ENCODE results near the gene TMEM203. TPM values are rescaled to one million over a fixed set of nuclear protein-coding genes. Genes with fewer than 3 reads are reported as not detected.

TMEM203 gene
- total and polyA plus RNA-seq, 2 experiments from 2014 or later: 32.7 to 53.4 TPM

DNA sequence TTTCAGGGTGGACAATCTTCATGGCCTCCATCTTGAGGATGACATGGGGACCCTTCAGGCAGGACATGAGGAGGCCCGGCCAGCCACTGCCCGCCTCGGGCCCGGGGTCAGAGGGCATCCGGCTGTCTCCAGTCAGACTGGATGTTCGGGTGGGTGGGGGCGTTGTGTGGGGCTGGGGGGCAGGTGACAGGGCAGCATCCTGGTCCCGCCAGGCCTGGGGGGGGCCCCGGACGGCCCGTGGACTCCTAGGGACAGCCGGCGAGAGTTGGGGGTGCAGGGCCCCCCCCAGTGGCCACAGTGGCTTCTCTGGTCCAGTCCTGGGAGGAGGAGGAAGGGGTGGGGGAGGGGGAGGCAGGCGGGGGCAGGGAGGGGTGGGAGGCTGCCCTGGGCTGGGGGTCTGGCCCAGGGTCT lies 15.7 kb upstream of the TMEM203 start:
- no peaks in the 10 kb centered on the region for H3K79me2 ChIP-seq (replicated peaks; ENCODE audit: insufficient read depth)
- no peak for TF ChIP-seq EZH2 (IDR thresholded peaks at IDR 0.05; ENCODE audit: low read depth, unreplicated experiment)
- no peaks in the 10 kb centered on the region for H3K9me3 Mint-ChIP-seq
- DNase-seq (ENCODE audit: low spot score): no peak
- H3F3A ChIP-seq (replicated peaks; ENCODE audit: low read depth): 0 out of 2 replicates have a peak, but pooled peaks cover 9% of the 10 kb centered on the region
- peaks cover 3% of the 10 kb centered on the region; the same call in 1 of the 2 replicates for H3K4me1 ChIP-seq (ENCODE audit: insufficient read depth)
- no peak overlapping the region for H2AFZ ChIP-seq
- peak overlapping the region; percentile 58 for H3K4me3 ChIP-seq
- peaks cover 7% of the 10 kb centered on the region; the same call in 2 of the 3 replicates for H3K4me1 Mint-ChIP-seq
- peak overlapping the region; percentile 30; the same call in 1 of the 3 replicates for H3K4me3 Mint-ChIP-seq
- peaks cover 9% of the 10 kb centered on the region; the same call in 1 of the 2 replicates for H3K27me3 ChIP-seq (ENCODE audit: insufficient read depth)
- no peaks in the 10 kb centered on the region for H3K9me2 ChIP-seq (ENCODE audit: insufficient read depth)
- H4K20me1 ChIP-seq (replicated peaks; ENCODE audit: insufficient read depth): no peaks in the 10 kb centered on the region
- peak overlapping the region; percentile 73; the same call in 1 of the 2 replicates for H3K4me2 ChIP-seq
- no peak for ATAC-seq
- no peak overlapping the region for H3K27ac ChIP-seq (ENCODE audit: low read depth)
- no peaks in the 10 kb centered on the region for H3K36me3 ChIP-seq (ENCODE audit: insufficient read depth)
- H3K27ac Mint-ChIP-seq: no peak overlapping the region
- H3K27me3 Mint-ChIP-seq (ENCODE audit: insufficient read depth, low read depth, poor library complexity): no peaks in the 10 kb centered on the region
- H3K36me3 Mint-ChIP-seq (ENCODE audit: low read depth): no peaks in the 10 kb centered on the region; the same call in 2 of the 3 replicates

DNA sequence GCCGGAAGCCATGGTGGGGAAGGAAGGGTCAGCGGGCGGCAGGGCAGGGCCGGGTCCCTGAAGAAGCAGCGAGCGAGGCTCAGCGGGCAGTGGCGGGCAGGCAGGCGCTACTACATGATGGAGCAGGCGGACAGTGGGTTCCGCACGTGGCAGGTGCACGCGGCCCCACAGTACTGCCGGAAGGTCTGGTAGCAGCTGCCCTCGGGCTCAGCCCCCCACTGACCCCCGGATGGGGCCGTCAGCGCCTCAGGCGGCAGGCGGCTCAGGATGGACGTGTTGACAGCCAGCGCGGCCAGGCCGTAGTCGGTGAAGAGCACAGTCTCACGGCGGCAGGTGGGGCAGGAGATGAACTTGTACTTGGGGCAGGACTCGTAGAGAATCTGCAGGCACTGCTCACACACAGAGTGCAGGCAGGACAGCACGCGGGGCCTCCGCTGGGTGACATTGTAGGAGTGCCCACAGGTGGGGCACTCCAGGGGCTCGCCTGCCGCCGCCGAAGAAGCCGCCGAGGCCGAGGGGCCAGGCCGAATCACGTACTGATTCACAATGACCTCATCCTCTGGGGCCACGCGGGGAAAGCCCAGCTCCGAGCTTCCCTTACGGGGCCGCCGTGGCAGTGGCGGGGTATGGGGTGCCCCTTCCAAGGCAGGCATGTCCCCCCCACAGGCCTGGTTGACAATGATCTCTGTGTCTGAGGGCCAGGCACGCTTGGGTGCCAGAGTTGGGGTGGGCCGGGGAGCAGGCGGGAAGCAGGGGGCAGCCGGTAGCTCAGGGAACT lies 15.1 kb upstream of the TMEM203 start:
- TF ChIP-seq, protein P1, sequence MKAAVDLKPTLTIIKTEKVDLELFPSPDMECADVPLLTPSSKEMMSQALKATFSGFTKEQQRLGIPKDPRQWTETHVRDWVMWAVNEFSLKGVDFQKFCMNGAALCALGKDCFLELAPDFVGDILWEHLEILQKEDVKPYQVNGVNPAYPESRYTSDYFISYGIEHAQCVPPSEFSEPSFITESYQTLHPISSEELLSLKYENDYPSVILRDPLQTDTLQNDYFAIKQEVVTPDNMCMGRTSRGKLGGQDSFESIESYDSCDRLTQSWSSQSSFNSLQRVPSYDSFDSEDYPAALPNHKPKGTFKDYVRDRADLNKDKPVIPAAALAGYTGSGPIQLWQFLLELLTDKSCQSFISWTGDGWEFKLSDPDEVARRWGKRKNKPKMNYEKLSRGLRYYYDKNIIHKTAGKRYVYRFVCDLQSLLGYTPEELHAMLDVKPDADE (IDR thresholded peaks at IDR 0.05): no peak
- TF ChIP-seq CREB1 (CRISPR knock-in tag; IDR thresholded peaks at IDR 0.05; ENCODE audit: low read depth): no peak
- no peak for TF ChIP-seq NANOG (IDR thresholded peaks at IDR 0.05; ENCODE audit: borderline replicate concordance)
- TF ChIP-seq, protein P2, sequence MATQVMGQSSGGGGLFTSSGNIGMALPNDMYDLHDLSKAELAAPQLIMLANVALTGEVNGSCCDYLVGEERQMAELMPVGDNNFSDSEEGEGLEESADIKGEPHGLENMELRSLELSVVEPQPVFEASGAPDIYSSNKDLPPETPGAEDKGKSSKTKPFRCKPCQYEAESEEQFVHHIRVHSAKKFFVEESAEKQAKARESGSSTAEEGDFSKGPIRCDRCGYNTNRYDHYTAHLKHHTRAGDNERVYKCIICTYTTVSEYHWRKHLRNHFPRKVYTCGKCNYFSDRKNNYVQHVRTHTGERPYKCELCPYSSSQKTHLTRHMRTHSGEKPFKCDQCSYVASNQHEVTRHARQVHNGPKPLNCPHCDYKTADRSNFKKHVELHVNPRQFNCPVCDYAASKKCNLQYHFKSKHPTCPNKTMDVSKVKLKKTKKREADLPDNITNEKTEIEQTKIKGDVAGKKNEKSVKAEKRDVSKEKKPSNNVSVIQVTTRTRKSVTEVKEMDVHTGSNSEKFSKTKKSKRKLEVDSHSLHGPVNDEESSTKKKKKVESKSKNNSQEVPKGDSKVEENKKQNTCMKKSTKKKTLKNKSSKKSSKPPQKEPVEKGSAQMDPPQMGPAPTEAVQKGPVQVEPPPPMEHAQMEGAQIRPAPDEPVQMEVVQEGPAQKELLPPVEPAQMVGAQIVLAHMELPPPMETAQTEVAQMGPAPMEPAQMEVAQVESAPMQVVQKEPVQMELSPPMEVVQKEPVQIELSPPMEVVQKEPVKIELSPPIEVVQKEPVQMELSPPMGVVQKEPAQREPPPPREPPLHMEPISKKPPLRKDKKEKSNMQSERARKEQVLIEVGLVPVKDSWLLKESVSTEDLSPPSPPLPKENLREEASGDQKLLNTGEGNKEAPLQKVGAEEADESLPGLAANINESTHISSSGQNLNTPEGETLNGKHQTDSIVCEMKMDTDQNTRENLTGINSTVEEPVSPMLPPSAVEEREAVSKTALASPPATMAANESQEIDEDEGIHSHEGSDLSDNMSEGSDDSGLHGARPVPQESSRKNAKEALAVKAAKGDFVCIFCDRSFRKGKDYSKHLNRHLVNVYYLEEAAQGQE (IDR thresholded peaks at IDR 0.05; ENCODE audit: unreplicated experiment): no peak
- TF ChIP-seq ZNF114 (CRISPR knock-in tag; IDR thresholded peaks at IDR 0.05): no peak
- no peak for TF ChIP-seq ZNF331 (CRISPR knock-in tag; IDR thresholded peaks at IDR 0.05; ENCODE audit: low read depth)
- TF ChIP-seq, protein P3, sequence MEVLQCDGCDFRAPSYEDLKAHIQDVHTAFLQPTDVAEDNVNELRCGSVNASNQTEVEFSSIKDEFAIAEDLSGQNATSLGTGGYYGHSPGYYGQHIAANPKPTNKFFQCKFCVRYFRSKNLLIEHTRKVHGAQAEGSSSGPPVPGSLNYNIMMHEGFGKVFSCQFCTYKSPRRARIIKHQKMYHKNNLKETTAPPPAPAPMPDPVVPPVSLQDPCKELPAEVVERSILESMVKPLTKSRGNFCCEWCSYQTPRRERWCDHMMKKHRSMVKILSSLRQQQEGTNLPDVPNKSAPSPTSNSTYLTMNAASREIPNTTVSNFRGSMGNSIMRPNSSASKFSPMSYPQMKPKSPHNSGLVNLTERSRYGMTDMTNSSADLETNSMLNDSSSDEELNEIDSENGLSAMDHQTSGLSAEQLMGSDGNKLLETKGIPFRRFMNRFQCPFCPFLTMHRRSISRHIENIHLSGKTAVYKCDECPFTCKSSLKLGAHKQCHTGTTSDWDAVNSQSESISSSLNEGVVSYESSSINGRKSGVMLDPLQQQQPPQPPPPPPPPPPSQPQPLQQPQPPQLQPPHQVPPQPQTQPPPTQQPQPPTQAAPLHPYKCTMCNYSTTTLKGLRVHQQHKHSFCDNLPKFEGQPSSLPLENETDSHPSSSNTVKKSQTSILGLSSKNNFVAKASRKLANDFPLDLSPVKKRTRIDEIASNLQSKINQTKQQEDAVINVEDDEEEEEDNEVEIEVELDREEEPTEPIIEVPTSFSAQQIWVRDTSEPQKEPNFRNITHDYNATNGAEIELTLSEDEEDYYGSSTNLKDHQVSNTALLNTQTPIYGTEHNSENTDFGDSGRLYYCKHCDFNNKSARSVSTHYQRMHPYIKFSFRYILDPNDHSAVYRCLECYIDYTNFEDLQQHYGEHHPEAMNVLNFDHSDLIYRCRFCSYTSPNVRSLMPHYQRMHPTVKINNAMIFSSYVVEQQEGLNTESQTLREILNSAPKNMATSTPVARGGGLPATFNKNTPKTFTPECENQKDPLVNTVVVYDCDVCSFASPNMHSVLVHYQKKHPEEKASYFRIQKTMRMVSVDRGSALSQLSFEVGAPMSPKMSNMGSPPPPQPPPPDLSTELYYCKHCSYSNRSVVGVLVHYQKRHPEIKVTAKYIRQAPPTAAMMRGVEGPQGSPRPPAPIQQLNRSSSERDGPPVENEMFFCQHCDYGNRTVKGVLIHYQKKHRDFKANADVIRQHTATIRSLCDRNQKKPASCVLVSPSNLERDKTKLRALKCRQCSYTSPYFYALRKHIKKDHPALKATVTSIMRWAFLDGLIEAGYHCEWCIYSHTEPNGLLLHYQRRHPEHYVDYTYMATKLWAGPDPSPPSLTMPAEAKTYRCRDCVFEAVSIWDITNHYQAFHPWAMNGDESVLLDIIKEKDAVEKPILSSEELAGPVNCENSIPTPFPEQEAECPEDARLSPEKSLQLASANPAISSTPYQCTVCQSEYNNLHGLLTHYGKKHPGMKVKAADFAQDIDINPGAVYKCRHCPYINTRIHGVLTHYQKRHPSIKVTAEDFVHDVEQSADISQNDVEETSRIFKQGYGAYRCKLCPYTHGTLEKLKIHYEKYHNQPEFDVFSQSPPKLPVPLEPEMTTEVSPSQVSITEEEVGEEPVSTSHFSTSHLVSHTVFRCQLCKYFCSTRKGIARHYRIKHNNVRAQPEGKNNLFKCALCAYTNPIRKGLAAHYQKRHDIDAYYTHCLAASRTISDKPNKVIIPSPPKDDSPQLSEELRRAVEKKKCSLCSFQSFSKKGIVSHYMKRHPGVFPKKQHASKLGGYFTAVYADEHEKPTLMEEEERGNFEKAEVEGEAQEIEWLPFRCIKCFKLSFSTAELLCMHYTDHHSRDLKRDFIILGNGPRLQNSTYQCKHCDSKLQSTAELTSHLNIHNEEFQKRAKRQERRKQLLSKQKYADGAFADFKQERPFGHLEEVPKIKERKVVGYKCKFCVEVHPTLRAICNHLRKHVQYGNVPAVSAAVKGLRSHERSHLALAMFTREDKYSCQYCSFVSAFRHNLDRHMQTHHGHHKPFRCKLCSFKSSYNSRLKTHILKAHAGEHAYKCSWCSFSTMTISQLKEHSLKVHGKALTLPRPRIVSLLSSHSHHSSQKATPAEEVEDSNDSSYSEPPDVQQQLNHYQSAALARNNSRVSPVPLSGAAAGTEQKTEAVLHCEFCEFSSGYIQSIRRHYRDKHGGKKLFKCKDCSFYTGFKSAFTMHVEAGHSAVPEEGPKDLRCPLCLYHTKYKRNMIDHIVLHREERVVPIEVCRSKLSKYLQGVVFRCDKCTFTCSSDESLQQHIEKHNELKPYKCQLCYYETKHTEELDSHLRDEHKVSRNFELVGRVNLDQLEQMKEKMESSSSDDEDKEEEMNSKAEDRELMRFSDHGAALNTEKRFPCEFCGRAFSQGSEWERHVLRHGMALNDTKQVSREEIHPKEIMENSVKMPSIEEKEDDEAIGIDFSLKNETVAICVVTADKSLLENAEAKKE (CRISPR knock-in tag; IDR thresholded peaks at IDR 0.05): no peak
- no peak for TF ChIP-seq JUNB (IDR thresholded peaks at IDR 0.05; ENCODE audit: unreplicated experiment)
- H3K36me3 Mint-ChIP-seq (ENCODE audit: low read depth): no peaks in the 10 kb centered on the region; the same call in 2 of the 3 replicates
- H3K4me1 Mint-ChIP-seq: peaks cover 7% of the 10 kb centered on the region; the same call in 2 of the 3 replicates
- peaks cover 9% of the 10 kb centered on the region; the same call in 1 of the 2 replicates for H3K27me3 ChIP-seq (ENCODE audit: insufficient read depth)
- no peak overlapping the region for H3K27ac Mint-ChIP-seq
- no peaks in the 10 kb centered on the region; the same call in 1 of the 2 replicates for H4K20me1 ChIP-seq (replicated peaks; ENCODE audit: insufficient read depth)
- no peaks in the 10 kb centered on the region for H3K36me3 ChIP-seq (ENCODE audit: insufficient read depth)
- no peak overlapping the region; the same call in 1 of the 2 replicates for H3K4me2 ChIP-seq
- no peak for ATAC-seq
- peak; percentile 31 for DNase-seq (ENCODE audit: low spot score)
- no peak overlapping the region for H3K27ac ChIP-seq (ENCODE audit: low read depth)
- H3K4me3 Mint-ChIP-seq: peak overlapping the region; percentile 30; the same call in 1 of the 3 replicates
- H2AFZ ChIP-seq: no peak overlapping the region
- H3K4me3 ChIP-seq: no peak overlapping the region
- 0 out of 2 replicates have a peak, but pooled peaks cover 9% of the 10 kb centered on the region for H3F3A ChIP-seq (replicated peaks; ENCODE audit: low read depth)
- no peaks in the 10 kb centered on the region for H3K9me2 ChIP-seq (ENCODE audit: insufficient read depth)
- no peaks in the 10 kb centered on the region for H3K9me3 Mint-ChIP-seq
- H3K4me1 ChIP-seq (ENCODE audit: insufficient read depth): peaks cover 3% of the 10 kb centered on the region; the same call in 1 of the 2 replicates
- H3K27me3 Mint-ChIP-seq (ENCODE audit: insufficient read depth, low read depth, poor library complexity): no peaks in the 10 kb centered on the region
- no peaks in the 10 kb centered on the region for H3K79me2 ChIP-seq (replicated peaks; ENCODE audit: insufficient read depth)
